Measurements from ENCODE around the gene PPFIA1. TPM values are rescaled to one million over a fixed set of nuclear protein-coding genes. Genes with fewer than 3 reads are reported as not detected.

Gene PPFIA1
- total RNA-seq, 1 experiment from 2014 or later, result 63.4 TPM

DNA sequence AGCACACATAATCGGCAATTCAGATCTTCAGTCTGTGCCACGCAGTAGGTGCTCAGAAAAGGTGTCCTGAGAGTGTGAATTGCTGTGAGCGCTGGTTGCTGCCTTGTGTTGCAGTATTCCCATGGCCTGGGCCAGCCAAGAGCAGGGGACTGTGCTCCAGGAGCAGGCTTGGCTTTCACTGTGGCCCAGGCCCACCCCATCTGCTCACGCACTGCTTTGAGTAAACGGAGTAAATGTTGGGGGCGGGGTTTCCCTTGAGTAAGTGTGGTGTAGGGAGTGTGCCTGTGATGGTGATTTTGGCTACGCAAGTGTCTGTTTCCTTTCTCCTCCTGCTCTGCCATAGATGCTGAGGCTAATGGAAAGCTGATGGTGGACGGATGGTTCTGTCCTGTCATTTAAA is 130.2 kb downstream of the PPFIA1 start:
- no peaks in the 10 kb centered on the region for H3K27me3 Mint-ChIP-seq (ENCODE audit: low read depth)

More for the DNA sequence above, 130.2 kb downstream of the PPFIA1 start:
- no peak overlapping the region; a peak in 1 of 7 replicates for H3K27ac Mint-ChIP-seq
- no CpG with 5 or more reads among the region's 8 CpGs for WGBS (ENCODE audit: extremely low coverage, insufficient read length, low lambda C conversion rate)
- H2AK5ac ChIP-seq (ENCODE audit: insufficient read length, low read length), result no peak overlapping the region
- H2BK12ac ChIP-seq (ENCODE audit: insufficient read length, low read depth, low read length), result no peak overlapping the region
- H4K8ac ChIP-seq (replicated peaks; ENCODE audit: insufficient read length, low read depth, low read length), result no peak overlapping the region
- no peaks in the 10 kb centered on the region for H3K9me3 ChIP-seq (ENCODE audit: control insufficient read depth, low read depth, low read length)
- no peak overlapping the region for H3K4ac ChIP-seq (ENCODE audit: low read depth, low read length)
- H2BK15ac ChIP-seq (ENCODE audit: low read depth, low read length), result no peak overlapping the region
- H3K4me3 Mint-ChIP-seq, result peak overlapping the region; percentile 25 to 29; a peak in 2 of 5 replicates
- no peak overlapping the region for H3K23ac ChIP-seq (ENCODE audit: insufficient read length, low read depth, low read length)
- no peak overlapping the region for H3K9ac ChIP-seq (ENCODE audit: extremely low read depth, insufficient read length, low read length)
- H2BK5ac ChIP-seq (ENCODE audit: insufficient read length, low read length), result no peak overlapping the region
- TF ChIP-seq, protein P1, sequence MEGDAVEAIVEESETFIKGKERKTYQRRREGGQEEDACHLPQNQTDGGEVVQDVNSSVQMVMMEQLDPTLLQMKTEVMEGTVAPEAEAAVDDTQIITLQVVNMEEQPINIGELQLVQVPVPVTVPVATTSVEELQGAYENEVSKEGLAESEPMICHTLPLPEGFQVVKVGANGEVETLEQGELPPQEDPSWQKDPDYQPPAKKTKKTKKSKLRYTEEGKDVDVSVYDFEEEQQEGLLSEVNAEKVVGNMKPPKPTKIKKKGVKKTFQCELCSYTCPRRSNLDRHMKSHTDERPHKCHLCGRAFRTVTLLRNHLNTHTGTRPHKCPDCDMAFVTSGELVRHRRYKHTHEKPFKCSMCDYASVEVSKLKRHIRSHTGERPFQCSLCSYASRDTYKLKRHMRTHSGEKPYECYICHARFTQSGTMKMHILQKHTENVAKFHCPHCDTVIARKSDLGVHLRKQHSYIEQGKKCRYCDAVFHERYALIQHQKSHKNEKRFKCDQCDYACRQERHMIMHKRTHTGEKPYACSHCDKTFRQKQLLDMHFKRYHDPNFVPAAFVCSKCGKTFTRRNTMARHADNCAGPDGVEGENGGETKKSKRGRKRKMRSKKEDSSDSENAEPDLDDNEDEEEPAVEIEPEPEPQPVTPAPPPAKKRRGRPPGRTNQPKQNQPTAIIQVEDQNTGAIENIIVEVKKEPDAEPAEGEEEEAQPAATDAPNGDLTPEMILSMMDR (conservative IDR thresholded peaks at IDR 0.05), result no peak
- no peak overlapping the region for H3T11ph ChIP-seq (ENCODE audit: low read length)
- no peak overlapping the region for H2AFZ ChIP-seq (ENCODE audit: low read length)
- peaks cover 17% of the 10 kb centered on the region for H3K23me2 ChIP-seq (ENCODE audit: insufficient read length, low read depth, low read length, poor library complexity, severe bottlenecking)
- no peak overlapping the region for H3K14ac ChIP-seq (ENCODE audit: insufficient read depth, low read length)
- no peaks in the 10 kb centered on the region for H3K27me3 ChIP-seq (ENCODE audit: insufficient read depth, low read length)
- H4K20me1 ChIP-seq (ENCODE audit: control insufficient read depth, insufficient read depth, insufficient read length), result no peaks in the 10 kb centered on the region
- no peak overlapping the region for H4K91ac ChIP-seq (ENCODE audit: insufficient read length, low read depth, low read length)
- H3K18ac ChIP-seq (ENCODE audit: insufficient read length, low read depth, low read length), result no peak overlapping the region
- H3K4me1 Mint-ChIP-seq, result peaks cover 25 to 26% of the 10 kb centered on the region in 2 experiments
- H3K36me3 Mint-ChIP-seq (ENCODE audit: insufficient read depth in 1 of 3, low read depth in 3 of 3), result peaks cover 8 to 27% (median 18%) of the 10 kb centered on the region in 3 experiments; a peak in 6 of 7 replicates
- peaks cover 29% of the 10 kb centered on the region; the same call in 1 of the 2 replicates for H3K79me2 ChIP-seq (ENCODE audit: insufficient read depth, low read length)
- H3K27ac ChIP-seq (ENCODE audit: insufficient read length, low read depth, low read length), result no peak overlapping the region
- no peak for DNase-seq
- H4K5ac ChIP-seq (ENCODE audit: insufficient read length, low read depth, low read length), result no peak overlapping the region
- H3K9me3 Mint-ChIP-seq, result no peaks in the 10 kb centered on the region
- no peak overlapping the region for H2BK20ac ChIP-seq (ENCODE audit: low read depth, low read length, poor library complexity, severe bottlenecking)
- H3K4me1 ChIP-seq (ENCODE audit: insufficient read depth, low read length), result no peaks in the 10 kb centered on the region
- H3K4me2 ChIP-seq (ENCODE audit: insufficient read depth, insufficient read length, low read length), result no peak overlapping the region
- peaks cover 2% of the 10 kb centered on the region for H3K79me1 ChIP-seq (ENCODE audit: insufficient read depth, low read depth, low read length, poor library complexity, severe bottlenecking)
- H3K56ac ChIP-seq (ENCODE audit: insufficient read length, low read depth, low read length), result no peak overlapping the region
- no peak overlapping the region for H2BK120ac ChIP-seq (ENCODE audit: low read depth, low read length, poor library complexity, severe bottlenecking)

Data from H9 (cell line).